ENCODE results near the gene GDF2.

- TF ChIP-seq CTCF (IDR thresholded peaks at IDR 0.05) = no peak
- TF ChIP-seq POLR2A (IDR thresholded peaks at IDR 0.05) = no peak
Observed at GRCh38 chr10:47305566-47305965, 16.7 kb upstream of the GDF2 start.

All from testis (tissue), 2 donors.